Spleen (tissue), 7 donors: ENCODE data around the gene IFNL2.
A peak's percentile ranks its signal among the peaks of the same experiment; 100 is the strongest.

Experiments
- CTCF ChIP-seq, 11 experiments: fragments of 200-600 bp in 7 of 11; fragments of 450-650 bp in 4 of 11; sonication (generic) in 4 of 11; IDR thresholded peaks in 8 of 11; conservative IDR thresholded peaks in 3 of 11; 1 replicate in 7 of 11; 2 replicates in 4 of 11; pipeline versions ENCODE4 v1.4.0 to v1.8.0; 2016 to 2021; ENCODE audit warnings: antibody characterized with exemption in 11 of 11, inconsistent platforms in 4 of 11, mild to moderate bottlenecking in 1 of 11
- POLR2AphosphoS5 ChIP-seq, 3 donors: sonication (generic); formaldehyde crosslinking; IDR thresholded peaks; one replicate each; pipeline ENCODE4 v1.5.1; 2017; ENCODE audit warnings: antibody characterized with exemption in 3 of 3
- donor health status: DM: no; HTN: no; CAD: no; lungs with moderate emphysema.
- donor health status: DM: no; HTN: no; CAD: no.
- donor health status: DM: no; HTN: no; CAD: no.

GRCh38 chr19:39307046-39307821 lies 39.0 kb downstream of the IFNL2 start:
- no peak for TF ChIP-seq CTCF (IDR thresholded peaks at IDR 0.05 in 8 of 11, conservative IDR thresholded peaks at IDR 0.05 in 3 of 11)
- TF ChIP-seq POLR2AphosphoS5 (IDR thresholded peaks at IDR 0.05): peak in 1 of 3 donors; percentile 6
